Measurements from ENCODE around the gene FGF1.

- TF ChIP-seq POLR2A (IDR thresholded peaks at IDR 0.05), result no peak
- TF ChIP-seq, protein P1, sequence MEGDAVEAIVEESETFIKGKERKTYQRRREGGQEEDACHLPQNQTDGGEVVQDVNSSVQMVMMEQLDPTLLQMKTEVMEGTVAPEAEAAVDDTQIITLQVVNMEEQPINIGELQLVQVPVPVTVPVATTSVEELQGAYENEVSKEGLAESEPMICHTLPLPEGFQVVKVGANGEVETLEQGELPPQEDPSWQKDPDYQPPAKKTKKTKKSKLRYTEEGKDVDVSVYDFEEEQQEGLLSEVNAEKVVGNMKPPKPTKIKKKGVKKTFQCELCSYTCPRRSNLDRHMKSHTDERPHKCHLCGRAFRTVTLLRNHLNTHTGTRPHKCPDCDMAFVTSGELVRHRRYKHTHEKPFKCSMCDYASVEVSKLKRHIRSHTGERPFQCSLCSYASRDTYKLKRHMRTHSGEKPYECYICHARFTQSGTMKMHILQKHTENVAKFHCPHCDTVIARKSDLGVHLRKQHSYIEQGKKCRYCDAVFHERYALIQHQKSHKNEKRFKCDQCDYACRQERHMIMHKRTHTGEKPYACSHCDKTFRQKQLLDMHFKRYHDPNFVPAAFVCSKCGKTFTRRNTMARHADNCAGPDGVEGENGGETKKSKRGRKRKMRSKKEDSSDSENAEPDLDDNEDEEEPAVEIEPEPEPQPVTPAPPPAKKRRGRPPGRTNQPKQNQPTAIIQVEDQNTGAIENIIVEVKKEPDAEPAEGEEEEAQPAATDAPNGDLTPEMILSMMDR (IDR thresholded peaks at IDR 0.05), result peak; percentile 57 to 86 (median 64)
Measured at GRCh38 chr5:142717582-142718215, 31.8 kb upstream of the FGF1 start.
